Tracheal epithelial cell (primary cell): ENCODE data around the gene PNMA6F. TPM values are rescaled to one million over a fixed set of nuclear protein-coding genes. Genes with fewer than 3 reads are reported as not detected.

Source experiments
- total RNA-seq: library from RNA; depleted of rRNA; stranded (reverse); fragments of >200 nt; gene quantifications from 2 replicates; pipeline ENCODE4 v1.2.1, GENCODE V29; 2014

The PNMA6F gene
- not detected in 2 replicates for total RNA-seq

DNA sequence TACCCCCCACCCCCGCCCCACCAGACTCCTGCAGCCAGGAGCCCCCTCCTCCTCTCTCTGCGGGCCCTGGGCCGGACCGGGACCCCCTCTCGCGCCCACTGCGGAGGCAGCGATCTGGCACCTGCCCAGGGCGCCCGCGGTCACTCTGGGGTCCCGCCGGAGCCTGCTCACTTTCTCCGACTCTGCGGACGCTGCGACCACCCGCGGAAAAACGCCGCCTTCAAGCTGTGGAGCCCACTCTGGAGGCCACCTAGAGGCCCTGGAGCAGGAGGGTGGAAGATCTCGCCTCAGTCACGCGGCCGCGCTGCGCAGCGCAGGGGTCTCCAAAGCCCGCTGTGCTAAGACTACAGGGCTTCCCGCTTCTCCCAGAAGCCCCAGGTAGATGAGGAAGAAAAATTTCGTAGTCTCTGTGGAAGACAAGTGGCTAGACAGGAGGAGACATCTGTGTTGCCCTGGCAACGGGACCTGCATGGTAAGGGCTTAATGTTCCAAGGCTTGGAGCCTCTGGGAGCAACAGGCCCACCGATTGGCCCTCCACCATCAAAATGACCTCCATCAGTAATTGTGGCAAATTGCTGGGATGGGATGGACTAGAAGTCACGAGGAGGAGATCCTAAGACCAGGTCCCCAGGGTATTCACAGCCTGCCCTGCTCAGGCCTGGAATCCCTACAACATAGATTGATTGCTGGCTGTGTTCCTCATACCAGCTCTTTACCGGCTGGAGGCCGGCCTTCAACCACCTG, at the start of gene PNMA6F:
TSS of gene PNMA6F (minus strand) at position 387 of the 744 bp plus-strand sequence. CDS start 1,093 bp downstream, outside the sequence.

DNA sequence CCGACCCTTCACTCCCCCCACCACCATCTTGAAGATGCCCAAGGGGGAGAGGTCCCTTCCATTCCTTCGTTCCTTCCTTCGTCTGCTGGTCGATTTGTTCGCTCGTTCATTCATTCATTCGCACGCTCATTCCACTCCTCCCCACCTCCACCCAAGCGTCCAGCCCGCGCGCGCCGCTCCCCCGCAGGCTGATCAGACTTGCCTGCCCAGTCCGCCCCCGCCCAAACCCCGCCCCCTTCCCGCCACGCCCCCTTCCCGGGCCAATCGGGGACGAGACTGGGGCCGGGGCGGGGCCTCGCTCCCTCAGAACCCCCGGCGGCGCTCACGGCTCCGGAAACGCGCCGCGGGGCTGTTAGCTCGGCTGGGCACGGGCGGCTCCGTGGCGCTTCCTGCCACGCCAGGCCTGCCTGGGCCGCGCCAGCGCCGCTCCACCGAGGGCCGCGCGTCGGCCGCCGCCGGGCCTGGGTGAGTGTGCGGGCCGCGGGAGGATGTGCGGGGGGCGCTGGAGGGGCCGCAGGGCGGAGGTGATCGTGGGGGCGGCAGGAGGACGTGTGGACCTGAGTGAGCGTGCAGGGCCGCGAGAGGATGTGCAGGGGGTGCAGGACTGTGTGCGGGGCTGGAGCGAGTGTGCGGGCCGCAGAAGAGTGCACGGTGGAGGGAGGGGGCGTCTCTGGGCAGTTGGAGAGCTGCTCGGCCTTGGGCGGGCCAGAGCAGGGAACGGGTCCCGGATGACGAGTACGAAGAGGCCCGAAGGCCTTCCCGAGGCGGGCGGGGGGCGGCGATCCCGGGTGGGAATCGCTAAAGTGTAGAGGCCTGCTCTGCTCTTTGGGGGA, 12.5 kb upstream of the PNMA6F start, which contains the start of gene ZNF275:
TSS of gene ZNF275 (plus strand) at position 333 of the 833 bp plus-strand sequence. CDS start 2,527 bp downstream, outside the sequence.

Other genes starting within 250 kb of the PNMA6F start
- 0.43 and 0.48 TPM in 2 replicates for gene PNMA6A, start 249.3 kb downstream of the PNMA6F start, total RNA-seq
- gene MAGEA1, start 142.5 kb downstream of the PNMA6F start, total RNA-seq: not detected in 2 replicates
- gene ZNF275, start 12.4 kb upstream of the PNMA6F start, total RNA-seq: 4.3 and 5.1 TPM in 2 replicates
- under 0.01 TPM in 1 of 2 replicates, not detected in the other for gene PNMA6E, start 79.6 kb upstream of the PNMA6F start, total RNA-seq
- 0.43 and 0.72 TPM in 2 replicates for gene ZFP92, start 89.7 kb upstream of the PNMA6F start, total RNA-seq
- gene TREX2, start 124.3 kb upstream of the PNMA6F start, total RNA-seq: 2.7 and 3.4 TPM in 2 replicates
- 4.7 and 10.6 TPM in 2 replicates for gene HAUS7, start 148.8 kb upstream of the PNMA6F start, total RNA-seq
- gene BGN, start 173.2 kb upstream of the PNMA6F start, total RNA-seq: 0.21 and 0.48 TPM in 2 replicates
- gene ATP2B3, start 195.9 kb upstream of the PNMA6F start, total RNA-seq: not detected in 2 replicates